ENCODE measurements around the gene OSER1. TPM values are rescaled to one million over a fixed set of nuclear protein-coding genes. Genes with fewer than 3 reads are reported as not detected.
A peak's percentile ranks its signal among the peaks of the same experiment; 100 is the strongest.

OSER1 gene
- total RNA-seq, 2 experiments from 2014 or later: 27.7 to 28.4 TPM

- Mint-ChIP-seq H3K4me3 (no peak overlapping the region), H3K4me1 (ENCODE audit: low read depth) (peaks cover 40% of the 10 kb centered on the region), H3K9me3 (no peaks in the 10 kb centered on the region)
Measured at GRCh38 chr20:44222027-44222426, 11.5 kb upstream of the OSER1 start.

DNA sequence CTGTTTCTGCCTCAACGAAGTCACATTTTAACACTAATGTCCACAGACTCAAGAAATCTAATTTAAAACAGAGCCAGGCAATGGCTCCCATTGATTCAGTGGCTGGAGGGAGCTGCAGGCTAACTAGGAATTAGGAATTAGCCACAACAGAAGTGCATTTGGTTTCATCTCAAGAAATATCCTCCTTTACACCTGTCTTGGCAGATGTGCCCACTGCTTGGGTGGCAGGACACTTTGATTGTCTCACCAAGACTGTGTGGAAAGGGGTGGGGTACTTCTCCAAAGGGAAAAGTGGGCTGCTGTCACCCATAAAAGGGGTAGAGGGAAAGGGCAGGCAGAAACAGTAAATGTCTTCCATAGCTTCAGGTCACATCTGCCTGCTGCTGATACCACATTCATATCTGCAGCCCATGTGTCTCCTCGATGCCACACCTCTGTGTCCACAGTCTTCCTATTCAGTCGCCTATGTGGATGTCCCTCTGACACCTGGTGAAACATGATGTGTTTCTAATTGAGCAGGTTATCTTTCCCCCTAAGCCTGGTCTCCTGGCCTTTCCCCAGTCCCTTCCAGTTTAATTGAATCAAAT is 10.9 kb upstream of the OSER1 start:
- Mint-ChIP-seq H3K36me3 (ENCODE audit: low read depth) (no peaks in the 10 kb centered on the region), H3K27me3 (ENCODE audit: low read depth) (no peaks in the 10 kb centered on the region), H3K27ac (no peak overlapping the region), H3K4me1 (ENCODE audit: low read depth) (peaks cover 40% of the 10 kb centered on the region), H3K4me3 (no peak overlapping the region), H3K9me3 (no peaks in the 10 kb centered on the region)
- no peak for DNase-seq
- CTCF ChIA-PET: interaction anchor here (1.5 to 10.2 kb wide), 2 partner anchors 9 to 90 kb away, joined by 4 to 377 read pairs; partner anchors contain the start of gene FITM2
- intact Hi-C loops (cut with micrococcal nuclease): no loop called here

More at GRCh38 chr20:44222027-44222426, 11.5 kb upstream of the OSER1 start:
- CTCF ChIA-PET: interaction anchor here (1.5 kb wide), 1 partner anchor 10 kb away, joined by 4 read pairs; no protein-coding TSS in a partner anchor
- no peaks in the 10 kb centered on the region for H3K36me3 Mint-ChIP-seq (ENCODE audit: low read depth)
- H3K27me3 Mint-ChIP-seq (ENCODE audit: low read depth): no peaks in the 10 kb centered on the region
- no peak for DNase-seq
- no peak overlapping the region for H3K27ac Mint-ChIP-seq
- intact Hi-C loops (cut with micrococcal nuclease): no loop called here

DNA sequence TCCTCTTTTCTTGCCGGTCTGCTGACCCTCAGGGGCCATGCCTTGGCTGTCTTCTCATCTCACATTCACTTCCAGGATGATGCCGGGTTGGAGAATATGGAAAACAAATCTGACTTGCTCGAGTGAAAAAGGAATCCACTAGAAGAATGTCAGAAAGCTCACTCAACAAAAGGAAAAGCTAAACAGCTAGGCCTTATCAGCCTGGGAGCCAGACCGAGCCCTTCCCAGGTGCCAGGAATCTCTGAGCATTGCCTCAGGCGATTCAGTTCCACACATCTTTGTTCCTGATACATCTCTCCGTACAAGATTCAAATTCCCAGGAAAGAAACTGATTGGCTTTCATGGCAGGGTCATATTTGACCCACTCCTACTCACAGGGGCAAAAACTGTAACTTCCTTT is 9.2 kb upstream of the OSER1 start:
- no peak for DNase-seq
- CTCF ChIA-PET: interaction anchor here (0.6 to 10.2 kb wide), 4 partner anchors 29 to 256 kb away, joined by 3 to 377 read pairs (median 54); partner anchors contain the start of genes FITM2 and TTPAL
- Mint-ChIP-seq H3K9me3 (no peaks in the 10 kb centered on the region), H3K27me3 (ENCODE audit: low read depth) (no peaks in the 10 kb centered on the region), H3K4me1 (ENCODE audit: low read depth) (peaks cover 47% of the 10 kb centered on the region), H3K27ac (peak overlapping the region; percentile 79), H3K4me3 (peak overlapping the region; percentile 5), H3K36me3 (ENCODE audit: low read depth) (no peaks in the 10 kb centered on the region)
- intact Hi-C loops (cut with micrococcal nuclease): loop anchor here (5.0 to 10.0 kb wide), 3 partner anchors 53 to 745 kb away; partner anchors contain the start of genes STK4 and TOMM34

DNA sequence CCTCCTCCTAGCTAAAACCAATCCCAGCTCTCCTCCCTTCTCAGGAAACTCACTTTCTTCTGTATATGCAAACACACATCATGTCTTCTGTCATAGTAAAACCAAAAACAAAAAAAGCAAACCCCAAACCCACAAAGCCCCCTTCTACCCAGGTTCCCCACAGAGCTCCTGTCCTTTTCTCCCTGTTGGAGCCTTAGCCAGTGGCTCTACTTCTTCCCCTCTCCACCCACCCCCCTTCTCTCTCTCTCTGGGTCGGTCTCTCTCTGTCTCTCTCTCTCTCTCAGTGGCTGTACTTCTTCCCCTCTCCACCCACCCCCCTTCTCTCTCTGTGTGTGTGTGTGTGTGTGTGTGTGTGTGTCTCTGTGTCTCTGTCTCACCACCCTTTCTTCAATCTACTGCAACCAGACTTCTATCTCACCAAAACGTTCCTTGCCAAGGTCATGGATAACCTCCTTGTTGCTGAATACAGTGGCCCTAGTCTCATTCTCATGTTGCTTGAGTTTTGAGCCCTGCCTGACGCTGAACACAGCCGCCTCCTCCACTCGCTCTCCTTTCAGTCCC is 8.7 kb upstream of the OSER1 start:
- Mint-ChIP-seq H3K27ac (peak overlapping the region; percentile 79), H3K36me3 (ENCODE audit: low read depth) (no peaks in the 10 kb centered on the region), H3K9me3 (no peaks in the 10 kb centered on the region), H3K4me1 (ENCODE audit: low read depth) (peaks cover 51% of the 10 kb centered on the region), H3K4me3 (peak overlapping the region; percentile 36), H3K27me3 (ENCODE audit: low read depth) (no peaks in the 10 kb centered on the region)
- intact Hi-C loops (cut with micrococcal nuclease): loop anchor here (5.0 to 10.0 kb wide), 3 partner anchors 53 to 746 kb away; partner anchors contain the start of genes STK4 and TOMM34
- no peak for DNase-seq
- CTCF ChIA-PET: interaction anchor here (0.6 to 10.2 kb wide), 15 partner anchors 11 to 390 kb away, joined by 3 to 377 read pairs (median 5); partner anchors contain the start of genes FITM2 and TTPAL

GRCh38 chr20:44218446-44218845 is 7.9 kb upstream of the OSER1 start:
- intact Hi-C loops (cut with micrococcal nuclease): loop anchor here (5.0 to 10.0 kb wide), 3 partner anchors 54 to 746 kb away; partner anchors contain the start of genes STK4 and TOMM34
- Mint-ChIP-seq H3K27me3 (ENCODE audit: low read depth) (no peaks in the 10 kb centered on the region), H3K36me3 (ENCODE audit: low read depth) (no peaks in the 10 kb centered on the region), H3K27ac (peak overlapping the region; percentile 79), H3K9me3 (no peaks in the 10 kb centered on the region), H3K4me1 (ENCODE audit: low read depth) (peaks cover 55% of the 10 kb centered on the region), H3K4me3 (peak overlapping the region; percentile 65)
- DNase-seq: peak; percentile 80
- CTCF ChIA-PET: interaction anchor here (0.6 to 10.2 kb wide), 24 partner anchors 12 to 1670 kb away, joined by 3 to 377 read pairs (median 4); partner anchors contain the start of genes FITM2, SERINC3 and TTPAL

- Mint-ChIP-seq H3K27ac (peak overlapping the region; percentile 75), H3K4me3 (peak overlapping the region; percentile 65), H3K9me3 (no peaks in the 10 kb centered on the region), H3K27me3 (ENCODE audit: low read depth) (no peaks in the 10 kb centered on the region), H3K4me1 (ENCODE audit: low read depth) (peaks cover 55% of the 10 kb centered on the region), H3K36me3 (ENCODE audit: low read depth) (no peaks in the 10 kb centered on the region)
- CTCF ChIA-PET: interaction anchor here (0.5 to 10.2 kb wide), 46 partner anchors 8 to 451 kb away, joined by 3 to 377 read pairs (median 4); partner anchors contain the start of genes FITM2, GDAP1L1 and SERINC3
- intact Hi-C loops (cut with micrococcal nuclease): loop anchor here (1.0 to 10.0 kb wide), 5 partner anchors 55 to 747 kb away; partner anchors contain the start of genes FITM2, STK4 and TOMM34
- DNase-seq: peak; percentile 83
Measured at GRCh38 chr20:44217342-44218092, 6.9 kb upstream of the OSER1 start.

DNA sequence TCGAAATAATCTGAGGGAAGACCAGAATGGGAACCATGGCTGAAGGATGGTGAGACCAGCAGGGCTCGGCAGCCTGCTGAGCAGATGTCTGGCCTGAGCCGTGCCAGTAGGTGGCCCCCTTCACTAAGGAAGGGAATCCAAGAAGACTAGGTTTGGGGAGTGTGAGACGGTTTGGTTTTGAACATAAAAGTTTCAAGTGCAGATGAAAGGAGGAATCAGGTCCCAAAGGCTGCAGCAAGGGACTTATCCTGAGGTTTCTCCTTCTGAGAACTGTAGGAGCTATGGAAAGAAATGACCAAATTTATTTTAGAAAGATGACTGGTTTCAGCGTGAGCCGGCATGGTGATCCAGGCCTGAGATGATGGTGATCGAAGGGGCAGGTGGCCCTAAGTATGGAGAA is 4.6 kb upstream of the OSER1 start:
- intact Hi-C loops (cut with micrococcal nuclease): loop anchor here (1.0 to 10.0 kb wide), 6 partner anchors 57 to 750 kb away; partner anchors contain the start of genes STK4 and TOMM34
- no peak overlapping the region for H3K27ac Mint-ChIP-seq

GRCh38 chr20:44212792-44213191 is 2.2 kb upstream of the OSER1 start:
- Mint-ChIP-seq H3K27me3 (ENCODE audit: low read depth) (no peaks in the 10 kb centered on the region), H3K9me3 (no peaks in the 10 kb centered on the region), H3K4me1 (ENCODE audit: low read depth) (peaks cover 53% of the 10 kb centered on the region), H3K36me3 (ENCODE audit: low read depth) (peaks cover 2% of the 10 kb centered on the region), H3K4me3 (no peak overlapping the region), H3K27ac (no peak overlapping the region)
- no peak for DNase-seq
- CTCF ChIA-PET: interaction anchor here (1.2 to 10.2 kb wide), 5 partner anchors 9 to 249 kb away, joined by 3 to 377 read pairs (median 9); partner anchors contain the start of gene FITM2
- intact Hi-C loops (cut with micrococcal nuclease): loop anchor here (5.0 to 10.0 kb wide), 4 partner anchors 385 to 752 kb away; partner anchors contain the start of genes STK4, TOMM34 and YWHAB

More for the DNA sequence above, 4.6 kb upstream of the OSER1 start:
- DNase-seq: peak; percentile 90
- CTCF ChIA-PET: interaction anchor here (0.8 to 10.2 kb wide), 15 partner anchors 17 to 517 kb away, joined by 3 to 377 read pairs (median 3); partner anchors contain the start of gene FITM2
- Mint-ChIP-seq H3K4me3 (no peak overlapping the region), H3K4me1 (ENCODE audit: low read depth) (peaks cover 57% of the 10 kb centered on the region), H3K9me3 (no peaks in the 10 kb centered on the region), H3K36me3 (ENCODE audit: low read depth) (no peaks in the 10 kb centered on the region), H3K27me3 (ENCODE audit: low read depth) (no peaks in the 10 kb centered on the region)

- Mint-ChIP-seq H3K36me3 (ENCODE audit: low read depth) (peaks cover 5% of the 10 kb centered on the region), H3K4me1 (ENCODE audit: low read depth) (peaks cover 58% of the 10 kb centered on the region), H3K27ac (peak overlapping the region; percentile 92), H3K9me3 (no peaks in the 10 kb centered on the region), H3K4me3 (peak overlapping the region; percentile 94), H3K27me3 (ENCODE audit: low read depth) (no peaks in the 10 kb centered on the region)
- peak; percentile 36 for DNase-seq
- CTCF ChIA-PET: interaction anchor here (1.2 to 10.2 kb wide), 3 partner anchors 10 to 398 kb away, joined by 3 to 377 read pairs (median 4); partner anchors contain the start of gene FITM2
- intact Hi-C loops (cut with micrococcal nuclease): loop anchor here (2.0 to 10.0 kb wide), 6 partner anchors 386 to 755 kb away; partner anchors contain the start of genes ADA, SRSF6, STK4 and TOMM34
Measured at GRCh38 chr20:44211177-44212039, 837 bp upstream of the OSER1 start.

DNA sequence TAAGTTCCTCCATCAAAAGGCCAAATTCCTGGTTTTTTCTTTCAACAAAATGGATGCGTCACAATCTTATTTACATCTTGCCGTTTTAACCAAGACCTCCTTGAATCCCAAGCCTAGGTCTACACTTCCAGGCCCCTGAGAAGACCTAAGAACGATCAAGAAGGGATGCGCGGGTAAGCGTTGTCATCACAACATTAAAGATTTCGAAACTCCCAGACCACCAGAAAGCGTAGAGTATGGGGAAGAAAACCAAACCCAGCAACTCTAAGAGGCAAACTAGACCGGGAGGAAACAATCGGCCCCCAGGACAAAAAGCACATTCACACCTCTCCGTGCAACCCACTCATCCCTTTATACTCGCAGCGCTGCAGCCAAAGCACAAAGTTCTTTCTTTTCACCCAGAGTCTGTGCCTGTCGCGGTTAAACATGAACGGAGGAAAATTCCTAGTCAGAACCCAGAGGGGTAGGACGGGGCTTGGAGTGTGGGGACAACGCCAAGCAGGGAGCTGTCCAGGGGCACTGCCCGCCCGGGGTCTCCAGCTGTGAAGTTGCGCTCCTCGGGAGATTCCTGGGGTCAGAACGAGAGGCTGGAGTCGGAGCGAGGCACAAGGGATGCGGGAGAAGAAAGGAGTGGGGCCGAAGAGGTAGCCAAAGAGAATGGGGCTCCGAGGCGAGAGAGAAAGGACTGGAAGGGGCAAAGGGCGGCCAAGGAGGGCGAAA is 725 bp downstream of the OSER1 start:
- peak overlapping the region; percentile 94 for H3K4me3 Mint-ChIP-seq
- intact Hi-C loops (cut with micrococcal nuclease): loop anchor here (1.0 to 10.0 kb wide), 8 partner anchors 265 to 755 kb away; partner anchors contain the start of genes ADA, SERINC3, SRSF6 and STK4
- H3K27me3 Mint-ChIP-seq (ENCODE audit: low read depth): no peaks in the 10 kb centered on the region
- peaks cover 60% of the 10 kb centered on the region for H3K4me1 Mint-ChIP-seq (ENCODE audit: low read depth)
- H3K9me3 Mint-ChIP-seq: no peaks in the 10 kb centered on the region
- H3K36me3 Mint-ChIP-seq (ENCODE audit: low read depth): peaks cover 9% of the 10 kb centered on the region
- peak; percentile 48 for DNase-seq
- CTCF ChIA-PET: interaction anchor here (1.0 kb wide), 1 partner anchor 401 kb away, joined by 4 read pairs; no protein-coding TSS in a partner anchor
- H3K27ac Mint-ChIP-seq: peak overlapping the region; percentile 92
